HG03342 (cell line): ENCODE measurements around the gene ABO.
"Not testable (repeated sequence)": the region's sequence is repeated elsewhere in the genome, so short reads cannot be mapped to it uniquely, and the experiment has no call there.

Experiments used
- ATAC-seq: cut with Tn5 transposase; IDR thresholded peaks from one replicate; pipeline ENCODE4 v1.9.1; 2021; ENCODE audit warnings: mild to moderate bottlenecking, moderate library complexity; ENCODE audit not compliant: unreplicated experiment

ABO gene

DNA sequence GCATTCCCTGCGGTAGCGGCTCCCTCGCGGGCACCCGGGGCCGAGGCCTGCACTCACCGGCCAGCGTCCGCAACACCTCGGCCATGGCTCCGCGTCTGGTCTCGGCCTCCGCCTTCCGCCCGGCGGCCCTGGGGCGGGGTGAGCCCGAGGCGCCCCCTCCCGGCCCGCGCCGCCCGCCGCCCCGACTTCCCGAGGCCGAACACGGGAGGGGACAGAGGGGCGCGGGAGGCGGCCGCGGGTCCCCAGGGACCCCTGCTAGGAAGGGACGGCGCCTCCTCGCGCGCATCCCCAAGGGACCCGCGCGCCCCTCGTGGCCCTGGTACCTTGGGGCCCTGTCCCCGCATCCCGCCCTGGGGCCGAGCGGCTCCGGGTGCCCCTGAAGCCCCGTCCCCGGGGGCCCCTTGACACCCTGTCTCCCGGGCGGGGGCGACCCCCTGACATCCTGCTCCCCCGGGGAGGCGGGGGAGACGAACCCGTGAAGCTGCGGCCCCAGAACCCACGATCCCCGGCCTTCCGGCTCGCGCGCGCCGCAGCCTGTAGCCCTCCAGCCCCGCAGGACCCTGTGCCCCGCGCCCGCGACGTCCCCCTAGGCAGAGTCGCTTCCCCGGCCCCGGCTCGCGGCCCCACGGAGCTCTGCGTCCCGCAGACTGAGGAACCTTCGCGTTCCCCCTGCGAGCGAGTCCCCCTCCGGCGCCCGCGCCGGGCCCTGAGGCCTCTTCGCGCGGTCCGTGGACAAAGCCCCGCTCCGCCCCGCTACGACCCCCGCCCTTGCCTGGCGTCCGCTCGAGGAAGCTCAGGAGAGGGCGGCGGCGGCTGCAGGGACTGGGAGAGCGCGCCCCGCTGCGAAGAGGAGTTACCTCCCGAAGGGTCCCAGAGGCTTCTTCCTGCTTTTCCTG is at the start of gene ABO:
ABO (minus strand) TSS at position 97 of the 896 bp plus-strand sequence.
- ATAC-seq, result no peak

- ATAC-seq, result no peak
Observed at GRCh38 chr9:133323991-133324703, 49.1 kb upstream of the ABO start.

DNA sequence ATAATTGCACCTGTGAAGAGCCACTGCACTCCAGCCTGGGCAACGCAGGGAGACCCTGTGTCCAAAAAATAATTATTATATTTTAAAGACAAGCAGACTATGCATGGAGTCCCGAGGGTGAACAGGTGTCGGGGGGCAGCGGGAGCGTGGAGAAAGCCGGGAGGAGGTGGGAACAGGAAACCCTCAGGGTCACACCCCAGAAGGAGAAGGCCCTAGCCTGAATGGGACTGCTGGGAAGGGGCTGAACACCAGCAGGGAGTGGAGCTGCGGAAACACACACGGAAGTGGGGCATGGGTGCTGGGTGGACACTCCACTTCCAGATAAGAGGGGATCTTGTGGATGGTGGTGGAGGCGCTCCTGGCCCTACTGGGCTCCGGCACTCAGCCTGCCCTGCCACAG is 48.2 kb upstream of the ABO start:
- no peak for ATAC-seq

DNA sequence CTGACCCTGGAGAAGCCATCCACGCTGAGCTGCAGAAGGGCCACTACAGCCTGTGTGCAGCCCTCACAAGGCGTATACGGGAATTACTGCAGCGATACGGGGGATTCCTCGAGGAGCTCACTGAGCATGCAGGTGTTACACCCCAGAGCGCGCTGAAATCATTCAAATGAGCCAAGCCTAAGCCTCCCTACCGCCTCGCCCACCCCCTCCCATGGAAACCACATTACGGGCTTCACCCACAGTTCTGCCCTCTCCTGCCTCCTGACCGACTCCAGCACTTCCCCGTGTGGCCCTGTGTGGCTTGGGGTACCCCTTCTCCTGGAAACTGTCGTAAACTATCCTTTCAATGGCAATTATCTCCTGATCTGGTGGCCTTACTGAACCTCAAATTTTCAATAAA is 47.7 kb upstream of the ABO start:
- ATAC-seq, result no peak

DNA sequence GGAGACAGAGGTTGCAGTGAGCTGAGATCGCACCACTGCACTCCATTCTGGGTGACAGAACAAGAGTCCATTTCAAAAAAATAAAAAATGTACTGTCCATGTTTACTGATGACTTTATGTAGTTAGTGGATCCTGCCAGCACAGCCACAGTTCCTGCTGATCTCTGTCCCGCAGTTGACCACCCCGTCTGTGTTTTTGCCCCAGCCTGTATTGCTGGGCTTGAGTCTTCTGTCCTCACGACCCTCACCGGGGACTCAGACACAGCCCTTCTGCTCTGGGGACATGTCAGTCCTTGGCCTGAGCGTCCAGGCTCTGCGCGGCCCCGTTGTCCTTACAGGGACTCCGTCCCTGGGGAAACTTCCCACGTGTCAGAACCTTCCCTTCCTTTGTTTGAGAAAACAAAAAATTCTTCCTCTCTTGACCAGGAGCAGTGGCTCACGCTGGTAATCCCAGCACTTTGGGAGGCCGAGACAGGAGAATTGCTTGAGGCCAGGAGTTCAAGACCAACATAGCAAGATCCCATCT is 46.5 kb upstream of the ABO start:
- no peak for ATAC-seq

GRCh38 chr9:133320421-133320881 is 45.5 kb upstream of the ABO start:
- no peak for ATAC-seq

DNA sequence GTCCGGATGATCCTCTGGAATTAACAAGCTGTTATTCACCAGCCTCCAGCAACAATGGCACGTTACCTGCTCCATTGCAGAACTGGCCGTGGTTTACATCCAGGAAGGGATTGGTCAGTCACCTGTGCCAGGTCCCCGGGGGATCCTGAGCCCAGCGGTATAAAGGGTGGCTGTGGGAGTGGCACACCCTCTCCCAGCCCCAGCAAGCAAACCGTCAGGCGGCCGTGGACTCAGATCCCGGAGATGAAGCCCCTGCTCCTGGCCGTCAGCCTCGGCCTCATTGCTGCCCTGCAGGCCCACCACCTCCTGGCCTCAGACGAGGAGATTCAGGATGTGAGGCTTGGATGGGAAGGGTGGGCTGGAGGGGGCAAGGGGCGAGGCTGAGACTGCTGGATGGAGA is 42.5 kb upstream of the ABO start:
- ATAC-seq, result not testable (repeated sequence)

DNA sequence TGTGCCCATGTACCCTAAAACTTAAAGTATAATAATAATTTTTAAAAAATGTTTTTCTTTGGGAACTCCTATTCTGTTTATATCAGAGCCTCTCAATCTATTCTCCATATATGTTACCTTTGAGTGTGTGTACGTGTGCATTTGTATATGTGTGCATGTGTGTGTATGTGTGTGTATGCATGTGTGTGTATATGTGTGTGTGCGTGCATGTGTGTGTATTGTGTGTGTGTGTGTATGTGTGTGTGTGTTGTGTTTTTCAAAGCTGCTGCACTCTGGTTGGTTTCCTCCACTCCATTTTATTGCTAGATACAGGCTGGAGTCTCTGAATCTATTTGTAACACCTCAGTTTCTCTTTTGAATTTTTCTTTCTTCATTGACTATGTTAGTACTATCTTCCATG is 41.0 kb upstream of the ABO start:
- no peak for ATAC-seq

DNA sequence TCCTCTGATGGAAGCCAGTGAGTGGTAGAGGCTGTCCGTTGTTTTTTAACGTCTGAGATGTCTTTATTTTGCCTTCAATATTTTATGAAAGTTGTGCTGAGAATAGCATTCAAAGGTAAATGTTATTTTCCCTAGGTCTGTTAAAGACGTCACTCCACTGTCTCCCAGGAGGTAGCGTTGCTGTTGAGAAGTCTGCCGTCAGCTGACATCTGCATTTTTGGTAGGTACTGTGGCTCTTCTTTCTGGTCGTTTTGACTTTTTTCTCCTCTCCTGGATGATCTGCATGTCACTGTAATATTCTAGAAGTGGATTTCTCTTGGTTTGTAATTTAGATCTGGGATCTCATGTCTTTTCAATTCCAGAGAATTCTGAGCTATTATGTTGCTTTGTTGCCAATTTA is 34.6 kb upstream of the ABO start:
- no peak for ATAC-seq

DNA sequence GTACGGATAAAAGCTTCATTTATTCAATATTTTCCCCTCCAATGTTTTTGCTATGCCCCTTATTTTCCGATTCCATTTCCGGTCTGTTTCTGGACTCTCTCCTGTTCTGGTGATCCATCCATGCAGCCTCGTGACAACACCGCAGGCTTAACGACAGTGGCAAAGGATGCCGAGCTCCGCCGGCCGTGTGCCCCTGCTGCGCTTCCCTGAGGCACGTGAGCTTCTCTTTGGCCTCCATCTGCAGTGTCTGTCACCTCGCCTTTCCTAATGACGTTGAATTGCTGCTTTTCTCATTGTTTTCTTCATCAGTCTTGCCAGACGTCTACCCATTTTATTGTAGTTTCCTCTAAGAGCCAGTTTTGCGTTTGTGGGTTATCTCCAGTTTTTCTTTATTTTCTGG is 32.3 kb upstream of the ABO start:
- no peak for ATAC-seq

- no peak for ATAC-seq
Observed at GRCh38 chr9:133306242-133307204, 31.5 kb upstream of the ABO start.

GRCh38 chr9:133305731-133306130 is 30.7 kb upstream of the ABO start:
- ATAC-seq, result no peak

DNA sequence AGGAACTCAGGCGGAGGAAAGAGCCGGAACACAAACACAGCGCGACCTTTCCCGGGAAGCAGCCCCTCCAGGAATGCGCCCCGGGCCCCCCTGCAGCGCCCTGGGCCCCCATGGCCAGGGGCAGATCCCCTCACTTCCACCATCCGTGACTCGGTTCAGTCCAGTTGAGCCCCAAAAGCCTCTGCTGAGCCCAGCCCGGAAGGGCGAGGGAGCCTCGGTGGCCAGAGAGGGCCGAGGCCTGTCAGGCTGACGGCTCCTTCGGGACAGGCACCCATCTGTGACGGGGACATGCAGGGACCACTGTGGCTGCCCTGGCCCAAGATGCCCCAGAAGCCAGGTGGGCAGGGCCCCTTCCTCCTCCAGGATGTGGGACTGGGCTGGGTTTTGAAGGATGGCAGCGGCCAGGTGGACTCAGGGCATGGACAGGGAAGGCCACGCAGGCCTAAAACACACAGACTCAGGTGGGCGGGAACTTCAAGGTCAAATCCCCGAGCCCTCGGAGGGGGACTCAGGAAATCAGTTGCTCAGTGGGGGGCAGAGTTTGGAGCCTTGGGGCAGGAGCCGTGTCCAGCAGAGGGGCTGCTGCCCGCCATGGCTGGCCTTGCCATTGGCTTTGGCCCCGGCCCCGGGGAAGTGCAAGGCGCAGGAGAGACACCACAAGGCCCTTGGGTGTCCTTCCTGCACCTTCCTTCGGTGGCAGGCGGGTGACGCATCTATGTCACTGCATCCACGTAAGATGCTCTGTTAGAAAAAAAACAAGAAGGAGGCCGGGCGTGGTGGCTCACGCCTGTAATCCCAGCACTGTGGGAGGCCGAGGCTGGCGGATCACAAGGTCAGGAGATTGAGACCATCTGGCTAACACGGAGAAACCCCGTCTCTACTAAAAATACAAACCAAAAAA is 29.7 kb upstream of the ABO start:
- no peak for ATAC-seq

DNA sequence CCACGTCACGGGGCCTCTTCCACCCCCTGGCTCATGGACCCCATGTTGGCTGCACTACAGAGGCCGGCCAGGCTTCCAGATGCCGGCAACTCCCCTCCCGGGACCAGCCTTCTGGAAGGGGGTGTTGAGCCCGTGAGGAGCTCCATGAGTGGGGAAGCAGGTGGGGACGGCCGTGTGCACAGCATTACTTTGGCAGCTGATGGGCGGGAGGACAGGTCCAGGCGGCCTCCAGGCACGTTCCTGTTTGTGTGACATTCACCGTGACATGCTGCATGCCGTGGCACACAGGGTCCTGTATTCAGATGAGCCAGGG is 29.1 kb upstream of the ABO start:
- ATAC-seq, result no peak

- ATAC-seq, result no peak
Observed at GRCh38 chr9:133303266-133304157, 28.5 kb upstream of the ABO start.

DNA sequence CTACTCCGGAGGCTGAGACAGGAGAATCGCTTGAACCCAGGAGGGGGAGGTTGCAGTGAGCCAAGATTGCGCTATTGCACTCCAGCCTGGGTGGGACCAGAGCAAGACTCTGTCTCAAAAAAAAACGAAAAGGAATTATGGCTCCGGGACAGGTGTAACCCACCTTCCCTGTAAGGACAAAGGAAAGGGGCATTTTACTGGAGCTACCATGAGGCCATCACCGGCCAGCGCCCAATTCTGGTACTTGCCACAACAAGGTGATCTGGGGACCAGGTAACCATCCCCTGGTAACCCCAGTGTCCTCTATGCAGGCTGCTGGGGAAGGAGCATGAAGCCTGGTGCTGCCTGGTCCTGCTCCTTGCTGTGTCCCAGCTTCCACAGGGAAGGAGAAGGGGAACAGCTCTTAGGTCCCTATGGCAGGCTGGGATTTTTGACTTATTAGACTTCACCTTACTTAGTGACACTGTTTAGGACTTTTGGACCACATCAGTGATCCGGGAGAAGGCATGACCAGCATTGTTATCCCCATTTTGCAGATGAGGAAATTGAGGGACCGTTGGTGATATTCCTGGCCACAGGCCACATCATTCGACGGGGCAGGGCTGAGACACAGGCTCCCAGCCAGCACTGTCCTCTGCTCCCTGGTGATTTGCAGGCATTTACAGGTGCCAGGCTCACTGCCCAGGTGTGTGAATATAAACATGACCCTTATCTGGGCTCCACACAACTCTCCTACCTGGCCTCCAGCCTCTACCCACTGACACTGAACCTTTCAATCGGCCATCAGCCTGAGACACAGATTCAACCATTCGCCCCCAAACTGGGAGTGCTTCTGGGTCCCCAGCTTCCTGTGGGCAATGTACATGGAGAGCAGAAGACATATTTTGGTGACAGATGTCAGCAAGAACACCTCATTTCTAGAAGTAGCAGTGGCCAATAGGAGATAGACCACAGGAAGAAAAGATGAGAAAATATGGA is 26.5 kb upstream of the ABO start:
- ATAC-seq, result no peak

- ATAC-seq, result not testable (repeated sequence)
Observed at GRCh38 chr9:133299996-133300395, 25.0 kb upstream of the ABO start.

DNA sequence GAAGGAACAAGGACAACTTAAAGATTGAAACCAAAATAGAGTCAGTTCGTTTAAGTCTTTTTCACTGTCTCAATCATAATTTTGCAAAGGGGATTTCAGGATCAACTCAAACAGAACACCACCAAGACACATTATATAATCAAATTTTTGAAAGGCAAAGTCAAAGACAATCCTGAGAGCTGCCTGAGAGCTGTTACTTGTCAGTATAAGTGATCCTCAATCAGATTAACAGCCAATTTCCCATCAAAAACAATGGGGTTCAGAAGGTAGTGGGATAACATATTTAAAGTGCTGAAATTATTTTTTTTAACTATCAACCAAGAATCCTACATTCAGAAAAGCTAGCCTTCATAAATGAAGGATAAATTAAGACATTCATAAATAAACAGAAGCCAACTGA is 19.3 kb upstream of the ABO start:
- ATAC-seq, result no peak
